ENCODE results near the gene KIAA1671. TPM values are rescaled to one million over a fixed set of nuclear protein-coding genes. Genes with fewer than 3 reads are reported as not detected.

Gene KIAA1671
- total and polyA plus RNA-seq, 2 of the 13 experiments (the other 11 are each of a cell fraction or from before 2014, with no cell fraction given): 13.5 to 13.6 TPM

GRCh38 chr22:25199731-25200520 is 247.4 kb downstream of the KIAA1671 start, which contains the start of gene CRYBB3:
TSS of gene CRYBB3 (plus strand) at chr22:25199858. CDS start at chr22:25201397, 1,539 bp downstream.
- no TSS peak for BruUV-seq (replicated peaks)
- Histone ChIP-seq H3K27me3 (ENCODE audit: control insufficient read depth in 1 of 2, insufficient read depth in 2 of 2, low read length in 2 of 2) (no peaks in the 10 kb centered on the region), H3K4me1 (ENCODE audit: insufficient read depth, low read length) (no peaks in the 10 kb centered on the region), H2AFZ (ENCODE audit: low read length) (no peak within 1 kb of the TSS), H3K27ac (ENCODE audit: extremely low read length, insufficient read depth, low read length) (no peak within 1 kb of the TSS), H4K20me1 (ENCODE audit: insufficient read depth, low read length) (no peaks in the 10 kb centered on the region), H3K36me3 (replicated peaks in 1 of 2; ENCODE audit: control insufficient read depth in 1 of 2, insufficient read depth in 2 of 2, low read length in 2 of 2) (peaks cover 2 to 13% of the 10 kb centered on the region in 2 experiments; a peak in 3 of 5 replicates), H3K4me2 (ENCODE audit: low read depth, low read length) (no peak within 1 kb of the TSS), H3K4me3 (replicated peaks in 1 of 3; ENCODE audit: insufficient read depth in 1 of 3, low read depth in 2 of 3, low read length in 3 of 3) (no peak within 1 kb of the TSS), H3K9me3 (ENCODE audit: low read length) (no peaks in the 10 kb centered on the region), H3K9ac (ENCODE audit: insufficient read depth, low read depth, low read length) (no peak within 1 kb of the TSS), H3K79me2 (ENCODE audit: insufficient read depth, low read length) (no peaks in the 10 kb centered on the region)
- in situ Hi-C loops (cut with HindIII; ENCODE audit: extremely low pct_ligation_motif_present, low pct_unique_long_range_greater_than_20kb): loop anchor here (25.0 kb wide), 1 partner anchor 263 kb away; the partner anchor contains the start of gene LHFPL7
- CTCF ChIA-PET (ENCODE audit: low intra/inter-chr PET ratio, low total read pairs): no interaction called here
- 93% methylated on average over 14 of the region's 17 CpGs for WGBS (ENCODE audit: low lambda C conversion rate)
- intact Hi-C loops (cut with micrococcal nuclease; ENCODE audit: unreplicated experiment): no loop called here
- POLR2A ChIA-PET: no interaction called here
- DNase-seq (ENCODE audit: low spot score): no peak
- no peak for TF ChIP-seq ZNF251 (CRISPR knock-in tag; IDR thresholded peaks at IDR 0.05)
- TF ChIP-seq PLSCR1 (CRISPR knock-in tag; IDR thresholded peaks at IDR 0.05; ENCODE audit: borderline replicate concordance): no peak
- TF ChIP-seq ZFP82 (CRISPR knock-in tag; IDR thresholded peaks at IDR 0.05; ENCODE audit: borderline replicate concordance): no peak
- no peak for TF ChIP-seq SP140L (CRISPR knock-in tag; IDR thresholded peaks at IDR 0.05; ENCODE audit: borderline replicate concordance)
- TF ChIP-seq NR0B2 (CRISPR knock-in tag; IDR thresholded peaks at IDR 0.05): no peak
- TF ChIP-seq ZZZ3 (CRISPR knock-in tag; IDR thresholded peaks at IDR 0.05; ENCODE audit: borderline replicate concordance): no peak
- no peak for FAIRE-seq
- ATAC-seq: no peak; the same call in 2 of the 3 replicates
